Neutrophil (primary cell): ENCODE data around the gene SMTNL1.

ENCODE experiments used
- H3K27ac ChIP-seq: fragments of 200-600 bp; sonication (generic); 2 replicates; pipeline ENCODE4 v1.5.1; 2016; ENCODE audit warnings: mild to moderate bottlenecking, moderate library complexity
- H3K27me3 ChIP-seq: fragments of 200-600 bp; sonication (generic); 2 replicates; pipeline ENCODE4 v1.6.0; 2016; ENCODE audit warnings: mild to moderate bottlenecking
- H3K36me3 ChIP-seq: fragments of 200-600 bp; sonication (generic); 2 replicates; pipeline ENCODE4 v1.5.1; 2017
- H3K4me1 ChIP-seq, 2 experiments: fragments of 200-600 bp in 1 of 2; sonication (generic) in 1 of 2; 1 replicate in 1 of 2; 2 replicates in 1 of 2; pipeline versions ENCODE4 v1.5.1 to v1.6.1; 2013 to 2016; ENCODE audit warnings: low read depth in 1 of 2, low read length in 1 of 2, mild to moderate bottlenecking in 1 of 2, moderate library complexity in 1 of 2; ENCODE audit not compliant: control insufficient read depth in 1 of 2, insufficient read depth in 1 of 2
- H3K4me3 ChIP-seq, 2 experiments: fragments of 200-600 bp in 1 of 2; sonication (generic) in 1 of 2; 1 replicate in 1 of 2; 2 replicates in 1 of 2; pipeline ENCODE4 v1.5.1; 2013 to 2016; ENCODE audit warnings: low read depth in 1 of 2, low read length in 1 of 2, mild to moderate bottlenecking in 1 of 2, moderate library complexity in 1 of 2
- H3K9me3 ChIP-seq: fragments of 200-600 bp; sonication (generic); 2 replicates; pipeline ENCODE4 v1.5.1; 2016
- TF ChIP-seq, protein P1 (sequence below): fragments of 200-600 bp; sonication (generic); IDR thresholded peaks from 2 replicates; pipeline ENCODE4 v1.5.1; 2016; ENCODE audit warnings: antibody characterized with exemption

SMTNL1 gene

GRCh38 chr11:57542582-57542981 lies 5.2 kb downstream of the SMTNL1 start:
- Histone ChIP-seq H3K9me3 (no peaks in the 10 kb centered on the region), H3K27ac (no peak overlapping the region), H3K4me1 (no peaks in the 10 kb centered on the region), H3K36me3 (peaks cover 17% of the 10 kb centered on the region), H3K4me3 (no peak overlapping the region), H3K27me3 (no peaks in the 10 kb centered on the region)
- TF ChIP-seq, protein P1, sequence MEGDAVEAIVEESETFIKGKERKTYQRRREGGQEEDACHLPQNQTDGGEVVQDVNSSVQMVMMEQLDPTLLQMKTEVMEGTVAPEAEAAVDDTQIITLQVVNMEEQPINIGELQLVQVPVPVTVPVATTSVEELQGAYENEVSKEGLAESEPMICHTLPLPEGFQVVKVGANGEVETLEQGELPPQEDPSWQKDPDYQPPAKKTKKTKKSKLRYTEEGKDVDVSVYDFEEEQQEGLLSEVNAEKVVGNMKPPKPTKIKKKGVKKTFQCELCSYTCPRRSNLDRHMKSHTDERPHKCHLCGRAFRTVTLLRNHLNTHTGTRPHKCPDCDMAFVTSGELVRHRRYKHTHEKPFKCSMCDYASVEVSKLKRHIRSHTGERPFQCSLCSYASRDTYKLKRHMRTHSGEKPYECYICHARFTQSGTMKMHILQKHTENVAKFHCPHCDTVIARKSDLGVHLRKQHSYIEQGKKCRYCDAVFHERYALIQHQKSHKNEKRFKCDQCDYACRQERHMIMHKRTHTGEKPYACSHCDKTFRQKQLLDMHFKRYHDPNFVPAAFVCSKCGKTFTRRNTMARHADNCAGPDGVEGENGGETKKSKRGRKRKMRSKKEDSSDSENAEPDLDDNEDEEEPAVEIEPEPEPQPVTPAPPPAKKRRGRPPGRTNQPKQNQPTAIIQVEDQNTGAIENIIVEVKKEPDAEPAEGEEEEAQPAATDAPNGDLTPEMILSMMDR = no peak

DNA sequence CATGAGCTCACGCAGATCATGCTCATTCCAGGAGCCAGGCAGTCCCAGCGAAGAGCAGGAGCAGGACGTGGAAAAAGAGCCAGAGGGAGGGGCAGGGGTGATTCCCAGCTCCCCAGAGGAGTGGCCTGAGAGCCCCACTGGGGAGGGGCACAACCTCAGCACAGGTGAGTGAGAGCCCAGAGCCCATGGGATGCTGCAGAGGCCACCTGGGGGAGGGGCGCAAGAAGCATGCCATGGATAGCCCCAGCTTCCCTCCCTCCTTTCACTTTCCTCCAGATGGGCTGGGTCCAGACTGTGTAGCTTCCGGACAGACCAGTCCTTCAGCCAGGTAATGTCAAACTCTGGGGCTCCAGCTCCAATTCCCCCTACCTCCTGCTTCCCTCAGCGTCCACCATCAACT lies 6.2 kb downstream of the SMTNL1 start:
- Histone ChIP-seq H3K9me3 (no peaks in the 10 kb centered on the region), H3K36me3 (peaks cover 27% of the 10 kb centered on the region), H3K4me3 (no peak overlapping the region), H3K4me1 (no peaks in the 10 kb centered on the region), H3K27me3 (no peaks in the 10 kb centered on the region), H3K27ac (no peak overlapping the region)
- TF ChIP-seq, protein P1 = no peak

- no peaks in the 10 kb centered on the region for H3K27me3 ChIP-seq
- H3K4me3 ChIP-seq = no peak overlapping the region
- TF ChIP-seq, protein P1 = no peak
- H3K27ac ChIP-seq = no peak overlapping the region
- H3K4me1 ChIP-seq = no peaks in the 10 kb centered on the region
- H3K9me3 ChIP-seq = no peaks in the 10 kb centered on the region
- H3K36me3 ChIP-seq = peaks cover 35% of the 10 kb centered on the region
Observed at GRCh38 chr11:57544566-57544965, 7.2 kb downstream of the SMTNL1 start.

- H3K27me3 ChIP-seq = no peaks in the 10 kb centered on the region
Observed at GRCh38 chr11:57545883-57546282, 8.5 kb downstream of the SMTNL1 start.

GRCh38 chr11:57546451-57546850 lies 9.1 kb downstream of the SMTNL1 start:
- no peaks in the 10 kb centered on the region for H3K27me3 ChIP-seq
- no peak overlapping the region for H3K4me3 ChIP-seq
- no peaks in the 10 kb centered on the region for H3K4me1 ChIP-seq
- peaks cover 54% of the 10 kb centered on the region for H3K36me3 ChIP-seq
- no peak overlapping the region for H3K27ac ChIP-seq
- no peaks in the 10 kb centered on the region for H3K9me3 ChIP-seq
- TF ChIP-seq, protein P1 = no peak

More at GRCh38 chr11:57545883-57546282, 8.5 kb downstream of the SMTNL1 start:
- Histone ChIP-seq H3K27ac (no peak overlapping the region), H3K4me3 (no peak overlapping the region), H3K9me3 (no peaks in the 10 kb centered on the region), H3K4me1 (no peaks in the 10 kb centered on the region), H3K36me3 (peaks cover 48% of the 10 kb centered on the region)
- TF ChIP-seq, protein P1 = no peak

DNA sequence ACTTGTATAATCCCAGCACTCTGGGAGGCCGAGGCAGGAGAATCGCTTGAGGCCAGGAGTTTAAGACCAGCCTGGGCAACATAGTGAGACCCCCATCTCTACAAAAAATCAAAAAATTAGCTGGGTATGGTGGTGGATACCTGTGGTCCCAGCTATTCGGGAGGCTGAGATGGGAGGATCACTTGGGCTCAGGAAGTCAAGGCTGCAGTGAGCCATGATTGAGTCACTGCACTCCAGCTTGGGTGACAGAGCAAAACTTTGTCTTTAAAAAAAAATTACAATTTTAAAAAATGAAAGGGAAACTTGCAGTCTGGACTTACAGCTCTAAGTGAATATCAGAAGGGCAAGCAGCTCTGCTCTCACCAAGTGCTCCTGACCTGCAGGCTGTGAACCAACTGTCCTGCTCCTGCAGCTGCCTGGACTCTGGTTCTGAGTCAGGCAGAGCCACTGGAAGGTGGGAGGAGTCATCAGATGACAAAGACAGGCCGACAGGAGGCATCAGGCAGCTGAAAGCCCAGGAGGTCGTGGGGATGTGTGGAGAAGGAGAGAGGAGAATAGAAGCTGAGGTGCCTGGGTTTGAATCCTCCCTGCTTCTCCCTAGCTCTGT lies 9.6 kb downstream of the SMTNL1 start:
- Histone ChIP-seq H3K27me3 (no peaks in the 10 kb centered on the region), H3K4me3 (no peak overlapping the region), H3K27ac (no peak overlapping the region), H3K36me3 (peaks cover 59% of the 10 kb centered on the region), H3K4me1 (no peaks in the 10 kb centered on the region), H3K9me3 (no peaks in the 10 kb centered on the region)
- TF ChIP-seq, protein P1 = no peak
